Stimulated activated CD8-positive, alpha-beta memory T cell treated with anti-CD3 and anti-CD28 coated beads, Interleukin-15, amount 100 ng/mL, for 48 hours (primary cell): Measurements from ENCODE around the gene ACVRL1.

ENCODE experiments used
- DNase-seq, 2 donors: peaks; one replicate each; pipeline ENCODE4 v3.0.0-alpha.2; 2020; ENCODE audit warnings: low read depth in 2 of 2

Gene ACVRL1

GRCh38 chr12:51907083-51907855 is at the start of gene ACVRL1:
TSS of gene ACVRL1 (plus strand) at chr12:51907504. CDS start at chr12:51912475, 4,971 bp downstream.
- no peak for DNase-seq

GRCh38 chr12:51860986-51861385 is 46.3 kb upstream of the ACVRL1 start:
- DNase-seq: no peak

- DNase-seq: no peak
Observed at GRCh38 chr12:51862947-51863346, 44.4 kb upstream of the ACVRL1 start.

- no peak for DNase-seq
Observed at GRCh38 chr12:51863363-51863932, 43.9 kb upstream of the ACVRL1 start.

- no peak for DNase-seq
Observed at GRCh38 chr12:51863933-51864832, 43.1 kb upstream of the ACVRL1 start.

- DNase-seq: no peak
Observed at GRCh38 chr12:51864833-51865670, 42.3 kb upstream of the ACVRL1 start.

GRCh38 chr12:51865757-51866270 is 41.5 kb upstream of the ACVRL1 start:
- no peak for DNase-seq

- no peak for DNase-seq
Observed at GRCh38 chr12:51866324-51866723, 41.0 kb upstream of the ACVRL1 start.

GRCh38 chr12:51866762-51867161 is 40.5 kb upstream of the ACVRL1 start:
- no peak for DNase-seq

GRCh38 chr12:51867371-51867770 is 39.9 kb upstream of the ACVRL1 start:
- DNase-seq: no peak

- DNase-seq: no peak
Observed at GRCh38 chr12:51867796-51868428, 39.4 kb upstream of the ACVRL1 start.

GRCh38 chr12:51868821-51869495 is 38.3 kb upstream of the ACVRL1 start:
- DNase-seq: no peak

GRCh38 chr12:51869496-51869865 is 37.8 kb upstream of the ACVRL1 start:
- no peak for DNase-seq

GRCh38 chr12:51869931-51870330 is 37.4 kb upstream of the ACVRL1 start:
- DNase-seq: no peak

GRCh38 chr12:51870504-51870903 is 36.8 kb upstream of the ACVRL1 start:
- no peak for DNase-seq

GRCh38 chr12:51871126-51871525 is 36.2 kb upstream of the ACVRL1 start:
- no peak for DNase-seq

GRCh38 chr12:51871918-51872688 is 35.2 kb upstream of the ACVRL1 start:
- DNase-seq: no peak

GRCh38 chr12:51872689-51872981 is 34.7 kb upstream of the ACVRL1 start:
- DNase-seq: no peak

- no peak for DNase-seq
Observed at GRCh38 chr12:51873251-51873994, 33.9 kb upstream of the ACVRL1 start.
